Mucosa of rectum (tissue), 2 donors: ENCODE measurements around the gene CHRNA9.

Experiments used
- H3K27ac ChIP-seq, 2 donors: one replicate each; pipeline ENCODE4 v1.7.0; 2013; ENCODE audit warnings: inconsistent platforms in 2 of 2, low read depth in 2 of 2, low read length in 2 of 2
- H3K27me3 ChIP-seq, 2 donors: one replicate each; pipeline ENCODE4 v1.7.0; 2013; ENCODE audit warnings: low read length in 2 of 2; ENCODE audit not compliant: control insufficient read depth in 2 of 2, insufficient read depth in 2 of 2
- H3K36me3 ChIP-seq, 2 donors: one replicate each; pipeline ENCODE4 v1.7.0; 2013; ENCODE audit warnings: low read length in 2 of 2; ENCODE audit not compliant: control insufficient read depth in 2 of 2, insufficient read depth in 2 of 2
- H3K4me1 ChIP-seq, 2 donors: one replicate each; pipeline ENCODE4 v1.7.0; 2013; ENCODE audit warnings: low read length in 2 of 2, mild to moderate bottlenecking in 1 of 2; ENCODE audit not compliant: control insufficient read depth in 2 of 2, insufficient read depth in 2 of 2
- H3K4me3 ChIP-seq, 2 donors: one replicate each; pipeline ENCODE4 v1.7.0; 2013; ENCODE audit warnings: low read length in 2 of 2
- H3K9ac ChIP-seq, 2 donors: one replicate each; pipeline ENCODE4 v1.7.0; 2013; ENCODE audit warnings: low read length in 2 of 2, low read depth in 1 of 2, mild to moderate bottlenecking in 1 of 2
- H3K9me3 ChIP-seq, 2 donors: one replicate each; pipeline ENCODE4 v1.7.0; 2013; ENCODE audit warnings: low read length in 2 of 2; ENCODE audit not compliant: control insufficient read depth in 2 of 2
- donor health status: healthy.
- donor health status: Normal muscosa, but diverticular disease.

Gene CHRNA9

GRCh38 chr4:40299126-40299525 lies 36.0 kb upstream of the CHRNA9 start:
- H3K9ac ChIP-seq, result no peak overlapping the region
- peaks cover 0 to 5% of the 10 kb centered on the region in 2 donors for H3K9me3 ChIP-seq
- H3K4me1 ChIP-seq, result peaks cover 0 to 6% of the 10 kb centered on the region in 2 donors
- no peak overlapping the region for H3K27ac ChIP-seq
- H3K36me3 ChIP-seq, result no peaks in the 10 kb centered on the region
- no peak overlapping the region for H3K4me3 ChIP-seq
- no peaks in the 10 kb centered on the region for H3K27me3 ChIP-seq

GRCh38 chr4:40299811-40300292 lies 35.3 kb upstream of the CHRNA9 start:
- H3K27ac ChIP-seq, result peak overlapping the region in 1 of 2 donors; percentile 27
- no peak overlapping the region for H3K9ac ChIP-seq
- H3K9me3 ChIP-seq, result peaks cover 0 to 5% of the 10 kb centered on the region in 2 donors
- H3K4me3 ChIP-seq, result no peak overlapping the region
- no peaks in the 10 kb centered on the region for H3K27me3 ChIP-seq
- H3K36me3 ChIP-seq, result no peaks in the 10 kb centered on the region
- H3K4me1 ChIP-seq, result peaks cover 0 to 6% of the 10 kb centered on the region in 2 donors

GRCh38 chr4:40300371-40301162 lies 34.6 kb upstream of the CHRNA9 start:
- Histone ChIP-seq H3K4me1 (peaks cover 0 to 6% of the 10 kb centered on the region in 2 donors), H3K36me3 (no peaks in the 10 kb centered on the region), H3K9ac (no peak overlapping the region), H3K4me3 (no peak overlapping the region), H3K9me3 (no peaks in the 10 kb centered on the region), H3K27me3 (no peaks in the 10 kb centered on the region), H3K27ac (peak overlapping the region; percentile 45 to 76)

GRCh38 chr4:40301603-40302002 lies 33.5 kb upstream of the CHRNA9 start:
- peaks cover 0 to 6% of the 10 kb centered on the region in 2 donors for H3K4me1 ChIP-seq
- no peak overlapping the region for H3K9ac ChIP-seq
- H3K4me3 ChIP-seq, result no peak overlapping the region
- no peaks in the 10 kb centered on the region for H3K36me3 ChIP-seq
- no peaks in the 10 kb centered on the region for H3K9me3 ChIP-seq
- H3K27ac ChIP-seq, result peak overlapping the region; percentile 45 to 76
- no peaks in the 10 kb centered on the region for H3K27me3 ChIP-seq

- Histone ChIP-seq H3K27me3 (no peaks in the 10 kb centered on the region), H3K4me3 (no peak overlapping the region), H3K27ac (no peak overlapping the region), H3K9me3 (no peaks in the 10 kb centered on the region), H3K9ac (no peak overlapping the region), H3K4me1 (peaks cover 0 to 9% of the 10 kb centered on the region in 2 donors), H3K36me3 (no peaks in the 10 kb centered on the region)
Measured at GRCh38 chr4:40303751-40304150, 31.4 kb upstream of the CHRNA9 start.

GRCh38 chr4:40305328-40306170 lies 29.6 kb upstream of the CHRNA9 start:
- Histone ChIP-seq H3K27ac (peak overlapping the region in 1 of 2 donors; percentile 39), H3K4me1 (peaks cover 3 to 7% of the 10 kb centered on the region in 2 donors), H3K36me3 (no peaks in the 10 kb centered on the region), H3K9ac (no peak overlapping the region), H3K9me3 (no peaks in the 10 kb centered on the region), H3K27me3 (no peaks in the 10 kb centered on the region), H3K4me3 (no peak overlapping the region)

GRCh38 chr4:40306226-40306625 lies 28.9 kb upstream of the CHRNA9 start:
- Histone ChIP-seq H3K9me3 (no peaks in the 10 kb centered on the region), H3K4me1 (peaks cover 3 to 4% of the 10 kb centered on the region in 2 donors), H3K27ac (no peak overlapping the region), H3K9ac (no peak overlapping the region), H3K4me3 (no peak overlapping the region), H3K36me3 (no peaks in the 10 kb centered on the region), H3K27me3 (no peaks in the 10 kb centered on the region)

- Histone ChIP-seq H3K36me3 (no peaks in the 10 kb centered on the region), H3K9ac (no peak overlapping the region), H3K9me3 (no peaks in the 10 kb centered on the region), H3K27me3 (no peaks in the 10 kb centered on the region), H3K4me1 (peaks cover 6 to 7% of the 10 kb centered on the region in 2 donors), H3K27ac (peak overlapping the region in 1 of 2 donors; percentile 33), H3K4me3 (no peak overlapping the region)
Measured at GRCh38 chr4:40306976-40307375, 28.2 kb upstream of the CHRNA9 start.

GRCh38 chr4:40307627-40308497 lies 27.3 kb upstream of the CHRNA9 start:
- Histone ChIP-seq H3K9ac (no peak overlapping the region), H3K27me3 (no peaks in the 10 kb centered on the region)

More at GRCh38 chr4:40307627-40308497, 27.3 kb upstream of the CHRNA9 start:
- H3K9me3 ChIP-seq, result no peaks in the 10 kb centered on the region
- peaks cover 11% of the 10 kb centered on the region in 2 donors for H3K4me1 ChIP-seq
- H3K36me3 ChIP-seq, result no peaks in the 10 kb centered on the region
- peak overlapping the region in 1 of 2 donors; percentile 20 for H3K4me3 ChIP-seq
- H3K27ac ChIP-seq, result peak overlapping the region; percentile 33 to 35
